HL-60 (cell line): ENCODE data around the gene CYB5B.

Source experiments
- DNase-seq, 2 experiments: peaks; one replicate each; pipeline ENCODE4 v3.0.0-alpha.2; 2010 to 2020; ENCODE audit warnings: low read depth in 1 of 2, low spot score in 1 of 2
- H3K27ac ChIP-seq: fragments of 250-450 bp; sonication (Bioruptor Pico); replicated peaks from 2 replicates; pipeline ENCODE4 v1.5.1; 2020; ENCODE audit warnings: mild to moderate bottlenecking, moderate library complexity
- H3K27me3 ChIP-seq: fragments of 250-450 bp; sonication (Bioruptor Pico); 2 replicates; pipeline ENCODE4 v1.5.1; 2021; ENCODE audit warnings: mild to moderate bottlenecking, moderate library complexity; ENCODE audit not compliant: insufficient read depth, poor library complexity, severe bottlenecking
- H3K4me3 ChIP-seq: replicated peaks from 2 replicates; pipeline ENCODE4 v1.5.1; 2011; ENCODE audit warnings: mild to moderate bottlenecking, control low read depth, low read length; ENCODE audit not compliant: insufficient read depth
- GABPA ChIP-seq: IDR thresholded peaks from 2 replicates; pipeline ENCODE4 v1.6.1; 2012; ENCODE audit warnings: low read depth
- POLR2AphosphoS5 ChIP-seq: IDR thresholded peaks from 2 replicates; pipeline ENCODE4 v1.6.1; 2012; ENCODE audit warnings: low read depth
- SPI1 ChIP-seq: IDR thresholded peaks from 2 replicates; pipeline ENCODE4 v1.6.1; 2012; ENCODE audit warnings: low read depth, mild to moderate bottlenecking, borderline replicate concordance
- TF ChIP-seq, protein P1 (sequence below): IDR thresholded peaks from one replicate; pipeline ENCODE4 v1.5.1; 2011; ENCODE audit warnings: low read length, control low read depth, inconsistent platforms; ENCODE audit not compliant: insufficient read depth
- TF ChIP-seq, protein P2 (sequence below): IDR thresholded peaks from 2 replicates; pipeline ENCODE4 v1.6.1; 2012; ENCODE audit warnings: low read depth; ENCODE audit not compliant: insufficient replicate concordance

The CYB5B gene

GRCh38 chr16:69485361-69485760, 60.9 kb downstream of the CYB5B start:
- Histone ChIP-seq H3K27ac (no peak overlapping the region), H3K27me3 (no peaks in the 10 kb centered on the region), H3K4me3 (no peak overlapping the region)
- no peak for TF ChIP-seq SPI1
- TF ChIP-seq POLR2AphosphoS5: no peak
- TF ChIP-seq, protein P1, sequence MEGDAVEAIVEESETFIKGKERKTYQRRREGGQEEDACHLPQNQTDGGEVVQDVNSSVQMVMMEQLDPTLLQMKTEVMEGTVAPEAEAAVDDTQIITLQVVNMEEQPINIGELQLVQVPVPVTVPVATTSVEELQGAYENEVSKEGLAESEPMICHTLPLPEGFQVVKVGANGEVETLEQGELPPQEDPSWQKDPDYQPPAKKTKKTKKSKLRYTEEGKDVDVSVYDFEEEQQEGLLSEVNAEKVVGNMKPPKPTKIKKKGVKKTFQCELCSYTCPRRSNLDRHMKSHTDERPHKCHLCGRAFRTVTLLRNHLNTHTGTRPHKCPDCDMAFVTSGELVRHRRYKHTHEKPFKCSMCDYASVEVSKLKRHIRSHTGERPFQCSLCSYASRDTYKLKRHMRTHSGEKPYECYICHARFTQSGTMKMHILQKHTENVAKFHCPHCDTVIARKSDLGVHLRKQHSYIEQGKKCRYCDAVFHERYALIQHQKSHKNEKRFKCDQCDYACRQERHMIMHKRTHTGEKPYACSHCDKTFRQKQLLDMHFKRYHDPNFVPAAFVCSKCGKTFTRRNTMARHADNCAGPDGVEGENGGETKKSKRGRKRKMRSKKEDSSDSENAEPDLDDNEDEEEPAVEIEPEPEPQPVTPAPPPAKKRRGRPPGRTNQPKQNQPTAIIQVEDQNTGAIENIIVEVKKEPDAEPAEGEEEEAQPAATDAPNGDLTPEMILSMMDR: no peak
- TF ChIP-seq, protein P2, sequence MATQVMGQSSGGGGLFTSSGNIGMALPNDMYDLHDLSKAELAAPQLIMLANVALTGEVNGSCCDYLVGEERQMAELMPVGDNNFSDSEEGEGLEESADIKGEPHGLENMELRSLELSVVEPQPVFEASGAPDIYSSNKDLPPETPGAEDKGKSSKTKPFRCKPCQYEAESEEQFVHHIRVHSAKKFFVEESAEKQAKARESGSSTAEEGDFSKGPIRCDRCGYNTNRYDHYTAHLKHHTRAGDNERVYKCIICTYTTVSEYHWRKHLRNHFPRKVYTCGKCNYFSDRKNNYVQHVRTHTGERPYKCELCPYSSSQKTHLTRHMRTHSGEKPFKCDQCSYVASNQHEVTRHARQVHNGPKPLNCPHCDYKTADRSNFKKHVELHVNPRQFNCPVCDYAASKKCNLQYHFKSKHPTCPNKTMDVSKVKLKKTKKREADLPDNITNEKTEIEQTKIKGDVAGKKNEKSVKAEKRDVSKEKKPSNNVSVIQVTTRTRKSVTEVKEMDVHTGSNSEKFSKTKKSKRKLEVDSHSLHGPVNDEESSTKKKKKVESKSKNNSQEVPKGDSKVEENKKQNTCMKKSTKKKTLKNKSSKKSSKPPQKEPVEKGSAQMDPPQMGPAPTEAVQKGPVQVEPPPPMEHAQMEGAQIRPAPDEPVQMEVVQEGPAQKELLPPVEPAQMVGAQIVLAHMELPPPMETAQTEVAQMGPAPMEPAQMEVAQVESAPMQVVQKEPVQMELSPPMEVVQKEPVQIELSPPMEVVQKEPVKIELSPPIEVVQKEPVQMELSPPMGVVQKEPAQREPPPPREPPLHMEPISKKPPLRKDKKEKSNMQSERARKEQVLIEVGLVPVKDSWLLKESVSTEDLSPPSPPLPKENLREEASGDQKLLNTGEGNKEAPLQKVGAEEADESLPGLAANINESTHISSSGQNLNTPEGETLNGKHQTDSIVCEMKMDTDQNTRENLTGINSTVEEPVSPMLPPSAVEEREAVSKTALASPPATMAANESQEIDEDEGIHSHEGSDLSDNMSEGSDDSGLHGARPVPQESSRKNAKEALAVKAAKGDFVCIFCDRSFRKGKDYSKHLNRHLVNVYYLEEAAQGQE: no peak
- TF ChIP-seq GABPA: no peak
- no peak for DNase-seq

DNA sequence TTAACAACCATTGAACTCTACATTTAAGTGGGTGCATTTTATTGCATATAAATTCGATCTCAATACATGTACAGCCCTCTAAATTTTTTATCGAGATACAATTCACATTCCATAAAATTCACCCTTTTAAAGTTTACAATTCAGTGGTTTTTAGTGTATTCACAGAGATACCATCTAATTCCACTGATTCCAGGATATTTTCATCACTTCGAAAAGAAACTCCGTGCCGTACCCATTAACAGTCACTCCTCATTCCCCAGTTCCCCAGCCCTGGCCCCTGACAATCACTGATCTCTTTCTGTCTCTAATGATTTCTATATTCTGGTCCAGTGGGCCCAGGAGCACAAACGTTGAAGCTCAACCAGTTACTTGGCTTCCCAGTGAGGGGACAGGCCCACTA, 61.4 kb downstream of the CYB5B start:
- no peak for DNase-seq
- no peaks in the 10 kb centered on the region for H3K27me3 ChIP-seq
- TF ChIP-seq, protein P2: no peak
- TF ChIP-seq POLR2AphosphoS5 (no peak), GABPA (no peak), SPI1 (no peak)
- TF ChIP-seq, protein P1: no peak
- H3K4me3 ChIP-seq: no peak overlapping the region
- no peak overlapping the region for H3K27ac ChIP-seq

DNA sequence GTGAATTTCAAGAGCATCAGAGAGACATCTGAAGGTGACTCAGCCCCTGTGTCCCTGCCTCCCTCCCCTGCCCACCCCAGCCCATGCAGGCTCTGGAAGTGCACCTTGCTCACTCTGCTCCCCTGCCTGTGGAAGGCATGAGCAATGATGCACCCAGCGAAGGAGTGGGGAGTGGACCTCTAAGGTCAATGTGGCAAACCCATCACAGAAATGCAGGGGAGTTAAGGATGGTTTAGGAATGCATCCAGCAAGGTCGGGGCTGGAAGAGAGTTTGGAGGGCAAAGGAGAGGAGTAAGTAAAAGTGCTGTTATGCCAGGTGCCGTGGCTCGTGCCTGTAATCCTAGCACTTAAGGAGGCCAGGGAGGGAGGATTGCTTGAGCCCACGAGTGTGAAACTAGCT, 61.9 kb downstream of the CYB5B start:
- Histone ChIP-seq H3K27ac (no peak overlapping the region), H3K27me3 (no peaks in the 10 kb centered on the region), H3K4me3 (no peak overlapping the region)
- TF ChIP-seq GABPA (no peak), SPI1 (no peak), POLR2AphosphoS5 (no peak)
- TF ChIP-seq, protein P2: no peak
- TF ChIP-seq, protein P1: no peak
- DNase-seq: no peak
